GM10248 (cell line): Measurements from ENCODE around the gene FBXO11.
"Not testable (repeated sequence)": the region's sequence is repeated elsewhere in the genome, so short reads cannot be mapped to it uniquely, and the experiment has no call there.

Experiments used
- CTCF ChIA-PET: fragments of 300-600 bp; sonication (Branson Sonifier 250); formaldehyde crosslinking; extraction: SDS; loops from one replicate; lab custom pipeline; 2021; ENCODE audit warnings: antibody characterized with exemption; lab: Yijun Ruan, JAX
- POLR2A ChIA-PET: fragments of 350-650 bp; sonication (Branson Sonifier 250); formaldehyde crosslinking; extraction: SDS; loops from one replicate; lab custom pipeline; 2020; ENCODE audit warnings: antibody characterized with exemption; lab: Yijun Ruan, JAX
- DNase-seq: peaks from one replicate; pipeline ENCODE4 v3.0.0; 2012; ENCODE audit errors: extremely low spot score
- TF ChIP-seq, protein P1 (sequence below): IDR thresholded peaks from 2 replicates; pipeline ENCODE4 v1.5.1; 2012; ENCODE audit warnings: mild to moderate bottlenecking, low read depth; ENCODE audit errors: extremely low read depth, missing control alignments, control extremely low read depth

Gene FBXO11

DNA sequence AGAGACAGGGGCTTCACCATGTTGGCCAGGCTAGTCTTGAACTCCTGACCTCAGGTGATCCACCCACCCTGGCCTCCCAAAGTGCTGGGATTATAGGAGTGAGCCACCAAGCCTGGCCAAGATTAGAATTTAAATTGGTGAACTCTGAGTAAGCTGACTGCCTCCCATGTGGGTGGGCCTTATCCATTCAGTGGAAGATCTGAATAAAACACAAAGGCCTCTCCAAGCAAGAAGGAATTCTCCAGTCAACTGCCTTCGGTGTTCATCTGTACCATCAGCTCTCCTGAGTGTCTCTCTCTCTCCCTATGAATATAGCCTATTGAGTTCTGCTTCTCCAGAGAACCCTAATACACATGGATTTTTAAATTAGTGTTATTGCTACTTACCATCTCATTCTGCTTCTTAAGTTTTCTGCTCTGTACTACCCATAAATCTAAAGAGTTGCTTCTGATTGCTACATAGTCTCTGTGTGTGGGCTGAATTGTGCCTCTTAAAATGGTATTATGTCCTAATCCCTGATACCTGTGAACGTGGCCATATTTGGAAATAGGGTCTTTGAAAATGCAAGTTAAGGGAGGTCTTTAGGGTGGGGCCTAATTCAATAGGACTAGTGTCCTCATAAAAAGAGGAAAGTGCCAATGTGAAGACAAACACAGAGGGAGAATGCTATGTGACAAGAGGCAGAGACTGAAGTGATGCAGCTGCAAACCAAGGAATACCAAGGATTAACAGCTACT, 36.3 kb downstream of the FBXO11 start:
- CTCF ChIA-PET = interaction anchor here (1.5 to 7.2 kb wide), 2 partner anchors 12 to 13 kb away, joined by 4 to 52 read pairs; no protein-coding TSS in a partner anchor
- no peak for DNase-seq
- TF ChIP-seq, protein P1, sequence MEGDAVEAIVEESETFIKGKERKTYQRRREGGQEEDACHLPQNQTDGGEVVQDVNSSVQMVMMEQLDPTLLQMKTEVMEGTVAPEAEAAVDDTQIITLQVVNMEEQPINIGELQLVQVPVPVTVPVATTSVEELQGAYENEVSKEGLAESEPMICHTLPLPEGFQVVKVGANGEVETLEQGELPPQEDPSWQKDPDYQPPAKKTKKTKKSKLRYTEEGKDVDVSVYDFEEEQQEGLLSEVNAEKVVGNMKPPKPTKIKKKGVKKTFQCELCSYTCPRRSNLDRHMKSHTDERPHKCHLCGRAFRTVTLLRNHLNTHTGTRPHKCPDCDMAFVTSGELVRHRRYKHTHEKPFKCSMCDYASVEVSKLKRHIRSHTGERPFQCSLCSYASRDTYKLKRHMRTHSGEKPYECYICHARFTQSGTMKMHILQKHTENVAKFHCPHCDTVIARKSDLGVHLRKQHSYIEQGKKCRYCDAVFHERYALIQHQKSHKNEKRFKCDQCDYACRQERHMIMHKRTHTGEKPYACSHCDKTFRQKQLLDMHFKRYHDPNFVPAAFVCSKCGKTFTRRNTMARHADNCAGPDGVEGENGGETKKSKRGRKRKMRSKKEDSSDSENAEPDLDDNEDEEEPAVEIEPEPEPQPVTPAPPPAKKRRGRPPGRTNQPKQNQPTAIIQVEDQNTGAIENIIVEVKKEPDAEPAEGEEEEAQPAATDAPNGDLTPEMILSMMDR = no peak
- POLR2A ChIA-PET = no interaction called here

DNA sequence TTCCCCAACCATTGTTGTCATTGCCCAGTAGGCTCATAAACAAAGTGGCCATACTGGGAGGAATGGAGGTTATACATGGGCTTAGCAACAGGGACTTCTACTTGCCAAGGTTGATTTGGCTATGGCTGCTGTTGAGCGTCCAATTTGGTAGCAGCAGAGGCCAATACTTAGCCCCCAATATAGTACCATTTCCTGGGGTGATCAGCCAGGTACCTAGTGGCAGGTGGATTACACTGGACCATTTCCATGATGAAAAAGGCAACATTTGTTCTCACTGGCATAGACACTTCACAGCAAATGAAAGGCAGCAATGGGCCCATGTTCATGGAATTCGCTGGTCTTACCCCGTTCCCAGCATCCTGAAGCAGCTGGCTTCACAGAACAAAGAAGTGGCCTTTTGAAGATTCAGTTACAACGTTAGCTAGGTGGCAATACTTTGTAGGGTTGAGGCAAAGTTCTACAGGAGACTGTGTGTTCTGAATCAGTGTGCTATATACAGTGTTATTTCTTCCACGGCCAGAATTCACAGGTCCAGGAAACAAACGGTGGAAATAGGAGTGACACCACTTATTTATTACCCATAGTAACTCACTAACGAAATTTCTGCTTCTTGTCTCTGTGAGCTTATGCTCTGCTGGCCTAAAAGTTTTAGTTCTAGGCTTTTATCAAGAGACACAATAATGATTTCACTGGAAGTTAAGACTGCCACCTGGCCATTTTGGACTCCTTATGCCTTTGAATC, 37.5 kb downstream of the FBXO11 start:
- TF ChIP-seq, protein P1 = no peak
- ChIA-PET POLR2A (interaction anchor here (0.6 kb wide), 1 partner anchor 59 kb away, joined by 3 read pairs; no protein-coding TSS in a partner anchor), CTCF (interaction anchor here (0.8 to 7.2 kb wide), 2 partner anchors 11 to 220 kb away, joined by 3 to 52 read pairs; no protein-coding TSS in a partner anchor)
- no peak for DNase-seq

DNA sequence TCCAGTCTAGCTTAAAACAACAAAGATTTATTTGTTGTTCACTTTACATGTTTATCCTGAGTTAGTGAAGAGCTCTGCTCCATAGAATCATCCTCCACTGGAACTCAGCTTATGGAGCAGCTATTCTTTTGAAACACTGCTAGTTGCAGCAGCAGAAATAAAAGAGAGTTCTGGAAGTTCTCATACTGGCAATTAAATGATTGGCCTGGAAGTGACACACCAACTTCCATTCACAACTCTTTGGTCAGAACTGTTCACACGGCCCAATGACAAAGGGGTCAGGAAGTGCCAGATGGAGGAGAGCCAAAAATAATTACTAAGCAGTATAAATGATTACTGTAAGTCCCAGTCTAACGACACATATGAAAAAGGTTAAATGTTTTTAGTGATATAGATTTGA, 39.1 kb downstream of the FBXO11 start:
- CTCF ChIA-PET = interaction anchor here (0.8 to 7.2 kb wide), 6 partner anchors 9 to 242 kb away, joined by 3 to 52 read pairs (median 4); no protein-coding TSS in a partner anchor
- POLR2A ChIA-PET = no interaction called here
- DNase-seq = no peak

DNA sequence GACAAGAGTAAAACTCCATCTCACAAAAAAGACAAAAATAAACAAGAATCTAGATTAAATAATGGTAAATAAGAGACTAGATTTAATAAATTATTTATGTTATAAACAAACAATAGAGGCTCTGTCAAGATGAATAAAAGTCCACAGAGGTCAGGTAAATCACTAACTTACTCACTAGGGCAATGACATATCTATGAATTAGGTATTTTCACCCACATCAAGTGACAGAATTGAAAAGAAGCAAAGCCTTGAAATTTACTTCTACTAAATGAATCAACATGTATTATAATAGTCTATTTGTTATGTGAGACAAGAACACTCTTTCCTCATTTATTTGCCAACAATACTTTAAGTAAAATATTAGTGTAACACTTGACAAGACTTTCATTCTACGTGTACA, 41.7 kb downstream of the FBXO11 start:
- ChIA-PET POLR2A (no interaction called here), CTCF (no interaction called here)
- DNase-seq = no peak

More for the DNA sequence above, 39.1 kb downstream of the FBXO11 start:
- TF ChIP-seq, protein P1 = no peak

DNA sequence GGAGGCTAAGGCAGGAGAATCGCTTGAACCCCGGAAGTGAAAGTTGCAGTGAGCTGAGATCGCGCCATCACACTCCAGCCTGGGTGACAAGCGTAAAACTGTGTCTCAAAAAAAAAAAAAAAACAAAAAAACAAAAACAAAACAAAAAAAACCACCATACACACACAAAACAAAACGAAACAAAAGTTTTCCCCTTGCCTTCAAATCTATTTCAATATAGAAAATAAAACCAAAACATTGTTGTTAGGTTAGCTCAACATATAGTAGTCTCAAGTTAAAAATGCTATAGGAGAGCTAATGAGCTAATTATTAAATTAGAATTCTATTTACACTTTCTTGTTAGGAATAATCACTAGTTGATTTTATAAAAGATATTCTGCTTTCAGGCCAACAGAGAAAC, 43.3 kb downstream of the FBXO11 start:
- ChIA-PET POLR2A (no interaction called here), CTCF (interaction anchor here (1.0 to 2.2 kb wide), 6 partner anchors 10 to 34 kb away, joined by 3 to 18 read pairs (median 4); no protein-coding TSS in a partner anchor)
- TF ChIP-seq, protein P1 = no peak
- no peak for DNase-seq

More for the DNA sequence above, 41.7 kb downstream of the FBXO11 start:
- TF ChIP-seq, protein P1 = no peak

DNA sequence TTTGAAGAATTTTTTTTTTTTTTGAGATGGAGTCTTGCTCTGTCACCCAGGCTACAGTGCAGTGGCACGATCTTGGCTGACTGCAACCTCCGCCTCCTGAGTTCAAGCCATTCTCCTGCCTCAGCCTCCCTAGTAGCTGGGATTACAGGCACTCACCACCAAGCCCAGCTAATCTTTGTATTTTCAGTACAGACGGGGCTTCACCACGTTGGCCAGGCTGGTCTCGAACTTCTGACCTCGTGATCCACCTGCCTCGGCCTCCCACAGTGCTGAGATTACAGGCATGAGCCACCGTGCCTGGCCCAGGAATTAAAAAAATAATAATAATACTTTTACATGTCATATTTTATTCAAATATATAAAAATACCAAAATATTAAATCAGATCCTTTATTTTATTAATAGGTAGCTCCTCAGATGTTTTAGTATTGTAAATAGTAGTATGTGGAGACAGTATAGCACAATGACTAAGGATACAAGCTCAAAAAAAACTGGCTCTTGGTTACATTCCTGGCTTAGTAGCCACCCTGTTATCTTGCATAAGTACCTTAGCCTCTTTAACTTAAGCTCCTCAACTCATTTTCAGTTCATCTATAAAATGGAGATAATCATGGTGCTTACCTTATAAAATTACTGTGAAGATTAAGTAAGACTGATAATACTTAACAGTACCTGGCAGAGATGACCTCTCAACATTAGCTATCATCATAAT, 53.1 kb downstream of the FBXO11 start:
- DNase-seq, POLR2A ChIA-PET: not testable (repeated sequence)
- CTCF ChIA-PET = interaction anchor here (1.2 kb wide), 1 partner anchor 13 kb away, joined by 3 read pairs; no protein-coding TSS in a partner anchor
